ENCODE measurements around the gene UGT1A6. TPM values are rescaled to one million over a fixed set of nuclear protein-coding genes. Genes with fewer than 3 reads are reported as not detected.

The UGT1A6 gene
- total RNA-seq, 1 experiment from 2014 or later = not detected

GRCh38 chr2:233791883-233792329, 99.2 kb downstream of the UGT1A6 start (continued):
- TF ChIP-seq ZNF532 (CRISPR knock-in tag; IDR thresholded peaks at IDR 0.05; ENCODE audit: borderline replicate concordance) (no peak), ZNF425 (CRISPR knock-in tag; conservative IDR thresholded peaks at IDR 0.05) (no peak), AR (CRISPR knock-in tag; IDR thresholded peaks at IDR 0.05) (no peak)

GRCh38 chr2:233792720-233793119, 100.0 kb downstream of the UGT1A6 start:
- no peaks in the 10 kb centered on the region for H3K36me3 Mint-ChIP-seq
- POLR2A ChIA-PET = no interaction called here
- H3K27me3 Mint-ChIP-seq (ENCODE audit: low read depth) = no peaks in the 10 kb centered on the region; the same call in 1 of the 2 replicates
- H3K4me1 Mint-ChIP-seq = no peaks in the 10 kb centered on the region
- peaks cover 6% of the 10 kb centered on the region for H3K9me3 Mint-ChIP-seq
- no peak overlapping the region for H3K4me3 Mint-ChIP-seq
- ATAC-seq (no peak), DNase-seq (ENCODE audit: low spot score) (no peak)
- CTCF ChIA-PET = no interaction called here
- no peak for TF ChIP-seq IRF1 (CRISPR knock-in tag; IDR thresholded peaks at IDR 0.05)
- H3K27ac Mint-ChIP-seq = no peak overlapping the region

GRCh38 chr2:233793465-233794127, 100.9 kb downstream of the UGT1A6 start:
- POLR2A ChIA-PET = no interaction called here
- no peaks in the 10 kb centered on the region for H3K36me3 Mint-ChIP-seq
- H3K27ac Mint-ChIP-seq = no peak overlapping the region
- CTCF ChIA-PET = no interaction called here
- DNase-seq (ENCODE audit: low spot score) (no peak), ATAC-seq (no peak)
- H3K27me3 Mint-ChIP-seq (ENCODE audit: low read depth) = no peaks in the 10 kb centered on the region; the same call in 1 of the 2 replicates
- peaks cover 6% of the 10 kb centered on the region for H3K9me3 Mint-ChIP-seq
- H3K4me1 Mint-ChIP-seq = no peaks in the 10 kb centered on the region
- H3K4me3 Mint-ChIP-seq = no peak overlapping the region
- TF ChIP-seq FOXK1 (CRISPR knock-in tag; IDR thresholded peaks at IDR 0.05) (no peak), ZNF671 (CRISPR knock-in tag; IDR thresholded peaks at IDR 0.05) (no peak), FOXP4 (CRISPR knock-in tag; IDR thresholded peaks at IDR 0.05) (no peak), CBFB (CRISPR knock-in tag; IDR thresholded peaks at IDR 0.05; ENCODE audit: low read depth) (no peak), KAT7 (CRISPR knock-in tag; IDR thresholded peaks at IDR 0.05; ENCODE audit: borderline replicate concordance) (no peak), FOXJ3 (CRISPR knock-in tag; IDR thresholded peaks at IDR 0.05; ENCODE audit: borderline replicate concordance) (no peak), NR3C1 (CRISPR knock-in tag; conservative IDR thresholded peaks at IDR 0.05; ENCODE audit: low read depth) (no peak), CREM (CRISPR knock-in tag; IDR thresholded peaks at IDR 0.05) (no peak), CREB1 (CRISPR knock-in tag; IDR thresholded peaks at IDR 0.05) (no peak), ZBTB21 (CRISPR knock-in tag; IDR thresholded peaks at IDR 0.05; ENCODE audit: borderline replicate concordance) (no peak), AFF4 (CRISPR knock-in tag; IDR thresholded peaks at IDR 0.05; ENCODE audit: borderline replicate concordance) (no peak), TP53 (CRISPR knock-in tag; IDR thresholded peaks at IDR 0.05) (no peak)
